ENCODE measurements around the gene ACYP2. TPM values are rescaled to one million over a fixed set of nuclear protein-coding genes. Genes with fewer than 3 reads are reported as not detected.
A peak's percentile ranks its signal among the peaks of the same experiment; 100 is the strongest.
"Not testable (repeated sequence)": the region's sequence is repeated elsewhere in the genome, so short reads cannot be mapped to it uniquely, and the experiment has no call there.

Gene ACYP2
- 10 to 100 TPM in 3 of 4 donors, 1 to 10 TPM in 1; 1.6 to 77.4 (median 11.4) TPM for total RNA-seq

DNA sequence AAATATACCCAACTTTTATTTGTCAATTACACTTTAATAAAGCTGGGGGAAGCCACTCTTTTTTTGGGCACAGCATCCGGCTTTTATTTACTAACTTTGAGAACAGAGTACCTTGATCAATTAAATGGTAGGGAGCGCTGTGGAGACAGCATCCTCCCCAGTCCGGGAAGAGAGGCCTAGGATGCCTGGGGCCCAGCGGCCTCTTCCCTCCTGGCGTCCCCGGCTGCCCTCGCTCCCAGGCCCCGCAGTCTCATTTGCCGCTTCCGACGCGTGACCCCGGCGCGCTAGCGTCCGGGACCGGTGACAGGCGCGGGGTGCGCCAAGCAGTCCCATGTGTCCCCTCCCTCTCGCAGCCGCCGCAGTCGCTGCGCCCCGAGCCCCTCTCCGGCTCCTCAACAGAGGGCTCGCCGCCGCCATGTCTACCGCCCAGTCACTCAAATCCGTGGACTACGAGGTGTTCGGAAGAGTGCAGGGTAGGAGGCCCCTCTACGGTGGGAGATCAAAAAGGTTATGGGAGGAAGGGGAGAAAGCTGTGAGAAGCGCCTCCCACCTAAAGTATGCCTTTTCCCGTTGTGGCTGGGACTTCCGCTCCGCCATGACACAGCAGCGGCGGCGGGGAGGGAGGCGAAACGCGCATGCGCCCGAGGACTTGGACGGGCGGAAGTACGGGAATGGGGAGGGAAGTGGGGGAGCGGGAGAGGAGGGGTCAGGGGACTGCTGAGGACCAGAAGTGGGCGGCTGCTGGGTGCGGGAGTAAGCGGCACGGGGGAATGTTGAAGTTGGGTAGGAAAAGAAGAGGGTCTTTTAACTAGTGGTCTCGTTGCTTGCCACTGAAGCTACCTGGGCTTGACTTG, at the start of gene ACYP2:
TSS of gene ACYP2 (plus strand) at position 332 of the 854 bp plus-strand sequence.
- Histone ChIP-seq H3K36me3 (no peaks in the 10 kb centered on the region), H3K9me3 (no peaks in the 10 kb centered on the region), H3K4me3 (peak within 1 kb of the TSS; percentile 55 to 76 (median 72)), H3K4me1 (peaks cover 4 to 8% (median 4%) of the 10 kb centered on the region in 4 donors), H3K27ac (peak within 1 kb of the TSS; percentile 96 to 98 (median 98)), H3K27me3 (no peaks in the 10 kb centered on the region)
- intact Hi-C loops (cut with DNase I; ENCODE audit: low total_unique reads) (loop anchor here (10.0 kb wide), 1 partner anchor 151 kb away; no protein-coding TSS in a partner anchor), in situ Hi-C loops (cut with MboI; ENCODE audit: low pct_ligation_motif_present in 1 of 4, low pct_unique_long_range_greater_than_20kb in 1 of 4, low sequenced_read_pairs in 3 of 4) (loop anchor here in 3 of 4 donors (25.0 kb wide), 3 partner anchors 397 to 1097 kb away; partner anchors contain the start of gene EML6 (in 2 of the 3))
- TF ChIP-seq EP300 (IDR thresholded peaks at IDR 0.05; ENCODE audit: low read depth): no peak
- TF ChIP-seq, protein P1, sequence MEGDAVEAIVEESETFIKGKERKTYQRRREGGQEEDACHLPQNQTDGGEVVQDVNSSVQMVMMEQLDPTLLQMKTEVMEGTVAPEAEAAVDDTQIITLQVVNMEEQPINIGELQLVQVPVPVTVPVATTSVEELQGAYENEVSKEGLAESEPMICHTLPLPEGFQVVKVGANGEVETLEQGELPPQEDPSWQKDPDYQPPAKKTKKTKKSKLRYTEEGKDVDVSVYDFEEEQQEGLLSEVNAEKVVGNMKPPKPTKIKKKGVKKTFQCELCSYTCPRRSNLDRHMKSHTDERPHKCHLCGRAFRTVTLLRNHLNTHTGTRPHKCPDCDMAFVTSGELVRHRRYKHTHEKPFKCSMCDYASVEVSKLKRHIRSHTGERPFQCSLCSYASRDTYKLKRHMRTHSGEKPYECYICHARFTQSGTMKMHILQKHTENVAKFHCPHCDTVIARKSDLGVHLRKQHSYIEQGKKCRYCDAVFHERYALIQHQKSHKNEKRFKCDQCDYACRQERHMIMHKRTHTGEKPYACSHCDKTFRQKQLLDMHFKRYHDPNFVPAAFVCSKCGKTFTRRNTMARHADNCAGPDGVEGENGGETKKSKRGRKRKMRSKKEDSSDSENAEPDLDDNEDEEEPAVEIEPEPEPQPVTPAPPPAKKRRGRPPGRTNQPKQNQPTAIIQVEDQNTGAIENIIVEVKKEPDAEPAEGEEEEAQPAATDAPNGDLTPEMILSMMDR (IDR thresholded peaks at IDR 0.05): peak in 4 of 5 experiments; percentile 10 to 31 (median 16)
- TF ChIP-seq POLR2A (IDR thresholded peaks at IDR 0.05): peak; percentile 77
- peak; percentile 76 to 87 (median 77) for TF ChIP-seq POLR2AphosphoS5 (IDR thresholded peaks at IDR 0.05)
- 1 to 4% methylated on average over 5 to 53 of the region's 57 CpGs for WGBS, 2 donors (ENCODE audit: low coverage in 1 of 2)
- peak; percentile 95 for DNase-seq

- H3K4me1 ChIP-seq: no peaks in the 10 kb centered on the region
- H3K27ac ChIP-seq: no peak overlapping the region
- in situ Hi-C loops (cut with MboI; ENCODE audit: low pct_ligation_motif_present in 1 of 4, low pct_unique_long_range_greater_than_20kb in 1 of 4, low sequenced_read_pairs in 3 of 4): no loop called here
- intact Hi-C loops (cut with DNase I; ENCODE audit: low total_unique reads): no loop called here
- H3K36me3 ChIP-seq: no peaks in the 10 kb centered on the region
- H3K4me3 ChIP-seq: no peak overlapping the region
- no peak for TF ChIP-seq POLR2A (IDR thresholded peaks at IDR 0.05)
- no peak for TF ChIP-seq POLR2AphosphoS5 (IDR thresholded peaks at IDR 0.05)
- no peak for TF ChIP-seq EP300 (IDR thresholded peaks at IDR 0.05; ENCODE audit: low read depth)
- TF ChIP-seq, protein P1 (IDR thresholded peaks at IDR 0.05): no peak
- no peak for DNase-seq
- 78 to 87% methylated on average over 2 to 6 of the region's 6 CpGs for WGBS, 2 donors (ENCODE audit: low coverage in 1 of 2)
- H3K27me3 ChIP-seq: no peaks in the 10 kb centered on the region
- H3K9me3 ChIP-seq: no peaks in the 10 kb centered on the region
Observed at GRCh38 chr2:54065891-54066290, 49.5 kb upstream of the ACYP2 start.

DNA sequence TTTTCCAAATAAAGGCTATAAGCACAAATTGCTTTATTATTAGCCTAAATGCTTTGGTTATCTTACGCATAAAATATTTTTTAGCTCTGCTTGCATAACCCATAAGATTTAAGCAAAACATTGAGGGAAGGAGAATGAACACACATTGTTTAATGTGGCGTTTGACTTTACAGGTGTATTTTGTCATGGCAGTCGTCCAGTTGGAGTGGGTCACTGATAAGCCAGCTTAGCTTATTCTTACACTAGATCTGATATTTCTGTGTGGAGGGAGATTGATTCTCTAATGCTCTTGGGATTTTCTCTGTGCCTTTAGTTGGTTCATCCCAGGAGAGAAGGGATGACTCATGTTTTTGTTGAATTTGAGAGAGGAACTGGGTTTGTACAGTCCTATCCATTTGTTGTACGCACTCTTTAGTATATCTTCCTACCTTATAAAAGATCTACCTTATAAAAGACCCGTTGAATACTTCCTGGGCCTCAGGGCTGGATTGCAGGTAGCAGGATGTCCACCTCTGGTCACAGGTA, 47.5 kb upstream of the ACYP2 start:
- no peak for DNase-seq
- in situ Hi-C loops (cut with MboI; ENCODE audit: low pct_ligation_motif_present in 1 of 4, low pct_unique_long_range_greater_than_20kb in 1 of 4, low sequenced_read_pairs in 3 of 4): no loop called here
- Histone ChIP-seq H3K27ac (no peak overlapping the region), H3K9me3 (no peaks in the 10 kb centered on the region), H3K4me1 (no peaks in the 10 kb centered on the region), H3K27me3 (no peaks in the 10 kb centered on the region), H3K4me3 (no peak overlapping the region), H3K36me3 (no peaks in the 10 kb centered on the region)
- intact Hi-C loops (cut with DNase I; ENCODE audit: low total_unique reads): no loop called here
- TF ChIP-seq POLR2A (IDR thresholded peaks at IDR 0.05) (no peak), POLR2AphosphoS5 (IDR thresholded peaks at IDR 0.05) (no peak), EP300 (IDR thresholded peaks at IDR 0.05; ENCODE audit: low read depth) (no peak)
- TF ChIP-seq, protein P1 (IDR thresholded peaks at IDR 0.05): no peak
- WGBS, 2 donors (ENCODE audit: low coverage in 1 of 2): 76 to 79% methylated on average over 5 of the region's 5 CpGs

DNA sequence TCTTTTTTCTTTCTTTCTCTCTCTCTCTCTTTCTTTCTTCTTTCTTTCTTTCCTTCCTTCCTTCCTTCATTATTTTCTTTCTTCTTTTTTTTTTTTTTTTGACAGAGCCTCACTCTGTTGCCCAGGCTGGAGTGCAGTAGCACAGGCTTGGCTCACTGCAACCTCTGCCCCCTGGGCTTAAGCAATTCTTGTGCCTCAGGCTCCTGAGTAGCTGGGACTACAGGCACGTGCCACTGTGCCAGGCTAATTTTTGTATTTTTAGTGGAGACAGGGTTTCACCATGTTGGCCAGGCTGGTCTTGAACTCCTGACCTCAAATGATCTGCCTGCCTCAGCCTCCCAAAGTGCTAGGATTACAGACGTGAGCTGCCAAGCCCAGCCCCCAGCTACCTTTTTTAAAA, 42.9 kb upstream of the ACYP2 start:
- 77% methylated on average over 2 of the region's 2 CpGs; no CpG with 5 or more reads in 1 of the 2 donors for WGBS, 2 donors (ENCODE audit: low coverage in 1 of 2)
- in situ Hi-C loops (cut with MboI; ENCODE audit: low pct_ligation_motif_present in 1 of 4, low pct_unique_long_range_greater_than_20kb in 1 of 4, low sequenced_read_pairs in 3 of 4): not testable (repeated sequence)

More for the DNA sequence above, 42.9 kb upstream of the ACYP2 start:
- H3K4me1 ChIP-seq; intact Hi-C loops (cut with DNase I; ENCODE audit: low total_unique reads); H3K36me3 ChIP-seq; H3K27me3 ChIP-seq; H3K4me3 ChIP-seq; H3K9me3 ChIP-seq; DNase-seq; H3K27ac ChIP-seq: not testable (repeated sequence)

Data from transverse colon (tissue), 4 donors.